Astrocyte (in vitro differentiated cells and primary cell): ENCODE data around the gene GJA4. TPM values are rescaled to one million over a fixed set of nuclear protein-coding genes. Genes with fewer than 3 reads are reported as not detected.

ENCODE experiments used
- DNase-seq: peaks from one replicate; pipeline ENCODE4 v3.0.0-alpha.2; 2010; ENCODE audit warnings: low read depth
- FAIRE-seq: peaks from 2 replicates; lab custom pipeline; 2011; peaks lifted over from hg19 to GRCh38; lab: Jason Lieb, UNC
- H2AFZ ChIP-seq: 2 replicates; pipeline ENCODE4 v1.6.0; 2012; ENCODE audit warnings: low read depth, low read length, inconsistent platforms
- H3K27ac ChIP-seq: 2 replicates; pipeline ENCODE4 v1.5.1; 2011; ENCODE audit warnings: low read depth, low read length, inconsistent platforms
- H3K27me3 ChIP-seq: 2 replicates; pipeline ENCODE4 v1.6.0; 2011; ENCODE audit warnings: low read length, inconsistent platforms; ENCODE audit not compliant: insufficient read depth
- H3K36me3 ChIP-seq: 2 replicates; pipeline ENCODE4 v1.5.1; 2011; ENCODE audit warnings: low read length, inconsistent platforms; ENCODE audit not compliant: insufficient read depth
- H3K4me1 ChIP-seq: 2 replicates; pipeline ENCODE4 v1.5.1; 2011; ENCODE audit warnings: low read length, inconsistent platforms; ENCODE audit not compliant: insufficient read depth
- H3K4me2 ChIP-seq: 2 replicates; pipeline ENCODE4 v1.6.0; 2012; ENCODE audit warnings: low read length, inconsistent platforms
- H3K4me3 ChIP-seq: 2 replicates; pipeline ENCODE4 v1.5.1; 2011; ENCODE audit warnings: low read depth, mild to moderate bottlenecking, low read length, inconsistent platforms; ENCODE audit not compliant: insufficient read depth
- H3K79me2 ChIP-seq: 2 replicates; pipeline ENCODE4 v1.6.0; 2012; ENCODE audit warnings: mild to moderate bottlenecking, low read length, inconsistent platforms; ENCODE audit not compliant: insufficient read depth
- H3K9ac ChIP-seq: 2 replicates; pipeline ENCODE4 v1.6.0; 2012; ENCODE audit warnings: mild to moderate bottlenecking, low read length, inconsistent platforms
- H3K9me3 ChIP-seq: 2 replicates; pipeline ENCODE4 v1.5.1; 2012; ENCODE audit warnings: low read depth, mild to moderate bottlenecking, low read length, inconsistent platforms; ENCODE audit not compliant: insufficient read depth
- H4K20me1 ChIP-seq: 2 replicates; pipeline ENCODE4 v1.6.0; 2012; ENCODE audit warnings: low read length, inconsistent platforms; ENCODE audit not compliant: insufficient read depth
- H3K27ac Mint-ChIP-seq: one replicate; pipeline ENCODE4 v1.8.0; 2021; ENCODE audit warnings: mild to moderate bottlenecking, mixed read lengths; ENCODE audit not compliant: unreplicated experiment
- H3K27me3 Mint-ChIP-seq: one replicate; pipeline ENCODE4 v1.8.0; 2021; ENCODE audit warnings: low read depth, mixed read lengths; ENCODE audit not compliant: unreplicated experiment
- H3K36me3 Mint-ChIP-seq: one replicate; pipeline ENCODE4 v1.8.0; 2021; ENCODE audit warnings: low read depth, mixed read lengths; ENCODE audit not compliant: unreplicated experiment
- H3K4me1 Mint-ChIP-seq: one replicate; pipeline ENCODE4 v1.8.0; 2021; ENCODE audit warnings: low read depth, mixed read lengths; ENCODE audit not compliant: unreplicated experiment
- H3K4me3 Mint-ChIP-seq: one replicate; pipeline ENCODE4 v1.8.0; 2021; ENCODE audit warnings: mild to moderate bottlenecking, moderate library complexity, mixed read lengths; ENCODE audit not compliant: unreplicated experiment
- H3K9me3 Mint-ChIP-seq: one replicate; pipeline ENCODE4 v1.8.0; 2021; ENCODE audit warnings: mild to moderate bottlenecking, mixed read lengths; ENCODE audit not compliant: unreplicated experiment
- CTCF ChIP-seq: IDR thresholded peaks from 2 replicates; pipeline ENCODE4 v1.5.1; 2011; ENCODE audit warnings: low read depth, mild to moderate bottlenecking, inconsistent platforms, low read length, moderate library complexity; ENCODE audit not compliant: insufficient read depth
- EZH2 ChIP-seq: IDR thresholded peaks from 2 replicates; pipeline ENCODE4 v1.6.1; 2012; ENCODE audit warnings: mild to moderate bottlenecking, low read length, inconsistent platforms; ENCODE audit not compliant: insufficient read depth
- total RNA-seq: library from RNA; stranded (reverse); gene quantifications from 2 replicates; pipeline ENCODE4 v1.2.1, GENCODE V29; 2021

The GJA4 gene
- total RNA-seq, 1 donor from 2014 or later = not detected

- no peak overlapping the region for H3K27ac ChIP-seq
- H3K36me3 ChIP-seq = no peaks in the 10 kb centered on the region
- H3K9ac ChIP-seq = no peak overlapping the region
- no peak for TF ChIP-seq EZH2
- TF ChIP-seq CTCF = no peak
- no peak overlapping the region for H3K4me2 ChIP-seq
- DNase-seq (no peak), FAIRE-seq (no peak)
- H4K20me1 ChIP-seq = no peaks in the 10 kb centered on the region
- Mint-ChIP-seq H3K4me1 (peaks cover 8% of the 10 kb centered on the region), H3K9me3 (peaks cover 3% of the 10 kb centered on the region), H3K36me3 (no peaks in the 10 kb centered on the region), H3K27me3 (peaks cover 4% of the 10 kb centered on the region), H3K27ac (no peak overlapping the region), H3K4me3 (no peak overlapping the region)
- H3K79me2 ChIP-seq = no peaks in the 10 kb centered on the region
- no peak overlapping the region for H3K4me3 ChIP-seq
- no peaks in the 10 kb centered on the region for H3K9me3 ChIP-seq
- no peak overlapping the region for H2AFZ ChIP-seq
- peaks cover 5% of the 10 kb centered on the region for H3K4me1 ChIP-seq
- no peaks in the 10 kb centered on the region for H3K27me3 ChIP-seq
Measured at GRCh38 chr1:34833711-34834110, 40.9 kb downstream of the GJA4 start.

- Mint-ChIP-seq H3K4me1 (peaks cover 23% of the 10 kb centered on the region), H3K27ac (no peak overlapping the region), H3K27me3 (no peaks in the 10 kb centered on the region), H3K4me3 (no peak overlapping the region), H3K9me3 (no peaks in the 10 kb centered on the region), H3K36me3 (no peaks in the 10 kb centered on the region)
- H3K4me1 ChIP-seq = peaks cover 10% of the 10 kb centered on the region
- no peak for FAIRE-seq
- no peaks in the 10 kb centered on the region for H3K36me3 ChIP-seq
- H2AFZ ChIP-seq = no peak overlapping the region
- H4K20me1 ChIP-seq = peaks cover under 1% of the 10 kb centered on the region
- no peak for DNase-seq
- no peaks in the 10 kb centered on the region for H3K79me2 ChIP-seq
- H3K9me3 ChIP-seq = no peaks in the 10 kb centered on the region
- no peak overlapping the region for H3K4me2 ChIP-seq
- no peak overlapping the region for H3K27ac ChIP-seq
- H3K9ac ChIP-seq = no peak overlapping the region
- no peak overlapping the region for H3K4me3 ChIP-seq
- H3K27me3 ChIP-seq = no peaks in the 10 kb centered on the region
- TF ChIP-seq CTCF (no peak), EZH2 (no peak)
Measured at GRCh38 chr1:34839526-34840305, 46.9 kb downstream of the GJA4 start.

GRCh38 chr1:34840426-34840825 lies 47.6 kb downstream of the GJA4 start:
- Histone ChIP-seq H3K79me2 (no peaks in the 10 kb centered on the region), H3K27ac (no peak overlapping the region), H3K9me3 (no peaks in the 10 kb centered on the region), H3K9ac (no peak overlapping the region), H2AFZ (no peak overlapping the region), H3K27me3 (no peaks in the 10 kb centered on the region), H3K4me3 (no peak overlapping the region), H3K4me2 (no peak overlapping the region), H3K4me1 (peaks cover 10% of the 10 kb centered on the region), H4K20me1 (peaks cover 4% of the 10 kb centered on the region), H3K36me3 (no peaks in the 10 kb centered on the region)
- Mint-ChIP-seq H3K27me3 (no peaks in the 10 kb centered on the region), H3K4me3 (no peak overlapping the region), H3K4me1 (peaks cover 20% of the 10 kb centered on the region), H3K36me3 (no peaks in the 10 kb centered on the region), H3K27ac (no peak overlapping the region), H3K9me3 (no peaks in the 10 kb centered on the region)
- no peak for DNase-seq
- TF ChIP-seq CTCF (no peak), EZH2 (no peak)
- FAIRE-seq = no peak
